Measurements from ENCODE around the gene TMOD4.

DNA sequence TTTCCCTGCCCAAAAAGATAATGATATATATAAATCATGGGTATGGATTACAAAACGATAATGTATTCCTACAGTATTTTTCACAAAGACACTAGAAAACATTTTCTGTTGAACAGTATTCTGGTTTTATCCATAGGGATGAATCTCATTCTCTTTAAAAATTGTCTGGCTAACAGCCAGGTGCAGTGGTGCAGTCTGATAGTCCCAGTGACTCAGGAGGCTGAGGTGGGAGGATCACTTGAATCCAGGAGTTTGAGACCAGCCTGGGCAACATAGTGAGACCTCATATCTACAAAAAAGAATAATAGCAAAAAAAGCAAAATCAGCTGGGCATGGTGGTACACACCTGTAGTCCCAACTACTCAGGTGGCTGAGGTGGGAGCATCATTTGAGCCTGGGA lies 45.8 kb upstream of the TMOD4 start:
- TF ChIP-seq NR2C2 (CRISPR knock-in tag; IDR thresholded peaks at IDR 0.05) (no peak), NR3C1 (CRISPR knock-in tag; conservative IDR thresholded peaks at IDR 0.05; ENCODE audit: low read depth) (no peak), USF2 (CRISPR knock-in tag; IDR thresholded peaks at IDR 0.05) (no peak), JUN (CRISPR knock-in tag; IDR thresholded peaks at IDR 0.05) (no peak)
- TF ChIP-seq, protein P1, sequence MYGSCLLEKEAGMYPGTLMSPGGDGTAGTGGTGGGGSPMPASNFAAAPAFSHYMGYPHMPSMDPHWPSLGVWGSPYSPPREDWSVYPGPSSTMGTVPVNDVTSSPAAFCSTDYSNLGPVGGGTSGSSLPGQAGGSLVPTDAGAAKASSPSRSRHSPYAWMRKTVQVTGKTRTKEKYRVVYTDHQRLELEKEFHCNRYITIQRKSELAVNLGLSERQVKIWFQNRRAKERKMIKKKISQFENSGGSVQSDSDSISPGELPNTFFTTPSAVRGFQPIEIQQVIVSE (CRISPR knock-in tag; IDR thresholded peaks at IDR 0.05; ENCODE audit: borderline replicate concordance) = no peak
- TF ChIP-seq, protein P2, sequence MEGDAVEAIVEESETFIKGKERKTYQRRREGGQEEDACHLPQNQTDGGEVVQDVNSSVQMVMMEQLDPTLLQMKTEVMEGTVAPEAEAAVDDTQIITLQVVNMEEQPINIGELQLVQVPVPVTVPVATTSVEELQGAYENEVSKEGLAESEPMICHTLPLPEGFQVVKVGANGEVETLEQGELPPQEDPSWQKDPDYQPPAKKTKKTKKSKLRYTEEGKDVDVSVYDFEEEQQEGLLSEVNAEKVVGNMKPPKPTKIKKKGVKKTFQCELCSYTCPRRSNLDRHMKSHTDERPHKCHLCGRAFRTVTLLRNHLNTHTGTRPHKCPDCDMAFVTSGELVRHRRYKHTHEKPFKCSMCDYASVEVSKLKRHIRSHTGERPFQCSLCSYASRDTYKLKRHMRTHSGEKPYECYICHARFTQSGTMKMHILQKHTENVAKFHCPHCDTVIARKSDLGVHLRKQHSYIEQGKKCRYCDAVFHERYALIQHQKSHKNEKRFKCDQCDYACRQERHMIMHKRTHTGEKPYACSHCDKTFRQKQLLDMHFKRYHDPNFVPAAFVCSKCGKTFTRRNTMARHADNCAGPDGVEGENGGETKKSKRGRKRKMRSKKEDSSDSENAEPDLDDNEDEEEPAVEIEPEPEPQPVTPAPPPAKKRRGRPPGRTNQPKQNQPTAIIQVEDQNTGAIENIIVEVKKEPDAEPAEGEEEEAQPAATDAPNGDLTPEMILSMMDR (IDR thresholded peaks at IDR 0.05) = no peak
